Esophagus (tissue), 2 donors: ENCODE data around the gene SLC35F3. TPM values are rescaled to one million over a fixed set of nuclear protein-coding genes. Genes with fewer than 3 reads are reported as not detected.
"Not testable (repeated sequence)": the region's sequence is repeated elsewhere in the genome, so short reads cannot be mapped to it uniquely, and the experiment has no call there.

Experiments
- H3K27ac ChIP-seq, 2 donors: one replicate each; pipeline ENCODE4 v1.5.1; 2013; ENCODE audit warnings: low read depth in 2 of 2, mild to moderate bottlenecking in 2 of 2, inconsistent platforms in 1 of 2, low read length in 1 of 2, moderate library complexity in 1 of 2
- H3K27me3 ChIP-seq, 2 donors: one replicate each; pipeline ENCODE4 v1.6.1; 2013; ENCODE audit warnings: low read length in 2 of 2, control low read depth in 1 of 2, mild to moderate bottlenecking in 1 of 2; ENCODE audit not compliant: insufficient read depth in 2 of 2, control insufficient read depth in 1 of 2
- H3K36me3 ChIP-seq, 2 donors: one replicate each; pipeline ENCODE4 v1.6.1; 2013; ENCODE audit warnings: low read length in 1 of 2; ENCODE audit not compliant: control insufficient read depth in 2 of 2, insufficient read depth in 2 of 2
- H3K4me1 ChIP-seq, 2 donors: one replicate each; pipeline ENCODE4 v1.6.1; 2013; ENCODE audit warnings: low read length in 1 of 2; ENCODE audit not compliant: control insufficient read depth in 2 of 2, insufficient read depth in 2 of 2
- H3K4me3 ChIP-seq, 2 donors: one replicate each; pipeline ENCODE4 v1.5.1; 2013; ENCODE audit warnings: low read length in 2 of 2, mild to moderate bottlenecking in 2 of 2, low read depth in 1 of 2, moderate library complexity in 1 of 2
- H3K9me3 ChIP-seq, 2 donors: one replicate each; pipeline ENCODE4 v1.6.1; 2013; ENCODE audit warnings: mild to moderate bottlenecking in 2 of 2, low read depth in 1 of 2, low read length in 1 of 2, moderate library complexity in 1 of 2; ENCODE audit not compliant: control insufficient read depth in 2 of 2, insufficient read depth in 1 of 2
- WGBS, 2 donors: extraction: QIAGEN DNeasy Blood & Tissue Kit; methylation state at CpG; one replicate each; pipeline ENCODE4 v1.1.7; 2013; 5-methylcytosine and 5-hydroxymethylcytosine counted together
- polyA plus RNA-seq, 2 donors: library from polyadenylated mRNA; stranded (reverse); fragments of 200-250 nt; gene quantifications; one replicate each; pipeline ENCODE4 v1.2.3, GENCODE V29; 2013
- donor health status: healthy with polysubstance abuse.
- donor health status: Bipolar disorder and iron deficiency.

SLC35F3 gene
- polyA plus RNA-seq, 2 donors, result 0.24 to 0.69 TPM

GRCh38 chr1:234149217-234149616 lies 244.7 kb downstream of the SLC35F3 start:
- Histone ChIP-seq H3K4me1 (no peaks in the 10 kb centered on the region), H3K27me3 (peaks cover 0 to 4% of the 10 kb centered on the region in 2 donors), H3K36me3 (no peaks in the 10 kb centered on the region), H3K9me3 (peaks cover 0 to 5% of the 10 kb centered on the region in 2 donors), H3K27ac (no peak overlapping the region), H3K4me3 (no peak overlapping the region)
- WGBS, 2 donors, result 81 to 96% methylated on average over 3 of the region's 3 CpGs

GRCh38 chr1:234150892-234151291 lies 246.4 kb downstream of the SLC35F3 start:
- H3K4me3 ChIP-seq, result no peak overlapping the region
- H3K4me1 ChIP-seq, result no peaks in the 10 kb centered on the region
- WGBS, 2 donors, result 80 to 81% methylated on average over 2 of the region's 2 CpGs
- peaks cover 0 to 5% of the 10 kb centered on the region in 2 donors for H3K9me3 ChIP-seq
- no peak overlapping the region for H3K27ac ChIP-seq
- H3K27me3 ChIP-seq, result peaks cover 0 to 3% of the 10 kb centered on the region in 2 donors
- no peaks in the 10 kb centered on the region for H3K36me3 ChIP-seq

GRCh38 chr1:234152344-234152743 lies 247.9 kb downstream of the SLC35F3 start:
- H3K27me3 ChIP-seq, H3K27ac ChIP-seq, H3K36me3 ChIP-seq, H3K4me1 ChIP-seq, H3K9me3 ChIP-seq, H3K4me3 ChIP-seq: not testable (repeated sequence)
- WGBS, 2 donors, result 87 to 93% methylated on average over 4 of the region's 4 CpGs

- 37 to 44% methylated on average over 7 of the region's 7 CpGs for WGBS, 2 donors
These were observed 250.1 kb downstream of the SLC35F3 start for GRCh38 chr1:234154320-234155251.

GRCh38 chr1:234162661-234163060 lies 258.2 kb downstream of the SLC35F3 start:
- H3K27ac ChIP-seq, result no peak overlapping the region
- H3K27me3 ChIP-seq, result no peaks in the 10 kb centered on the region
- H3K9me3 ChIP-seq, result no peaks in the 10 kb centered on the region
- no peaks in the 10 kb centered on the region for H3K4me1 ChIP-seq
- H3K36me3 ChIP-seq, result no peaks in the 10 kb centered on the region
- H3K4me3 ChIP-seq, result no peak overlapping the region

More at GRCh38 chr1:234154320-234155251, 250.1 kb downstream of the SLC35F3 start:
- no peaks in the 10 kb centered on the region for H3K4me1 ChIP-seq
- no peaks in the 10 kb centered on the region for H3K36me3 ChIP-seq
- peaks cover 0 to 3% of the 10 kb centered on the region in 2 donors for H3K27me3 ChIP-seq
- no peaks in the 10 kb centered on the region for H3K9me3 ChIP-seq
- H3K4me3 ChIP-seq, result no peak overlapping the region
- H3K27ac ChIP-seq, result no peak overlapping the region

- Histone ChIP-seq H3K27me3 (no peaks in the 10 kb centered on the region), H3K4me3 (no peak overlapping the region)
- WGBS, 2 donors, result 45 to 51% methylated on average over 6 of the region's 6 CpGs
These were observed 258.9 kb downstream of the SLC35F3 start for GRCh38 chr1:234163267-234163919.

GRCh38 chr1:234164098-234164709 lies 259.7 kb downstream of the SLC35F3 start:
- Histone ChIP-seq H3K36me3 (no peaks in the 10 kb centered on the region), H3K4me1 (no peaks in the 10 kb centered on the region), H3K4me3 (no peak overlapping the region), H3K9me3 (no peaks in the 10 kb centered on the region), H3K27me3 (no peaks in the 10 kb centered on the region), H3K27ac (no peak overlapping the region)
- WGBS, 2 donors, result 60 to 62% methylated on average over 5 of the region's 5 CpGs

More at GRCh38 chr1:234163267-234163919, 258.9 kb downstream of the SLC35F3 start:
- no peak overlapping the region for H3K27ac ChIP-seq
- no peaks in the 10 kb centered on the region for H3K9me3 ChIP-seq
- no peaks in the 10 kb centered on the region for H3K4me1 ChIP-seq
- no peaks in the 10 kb centered on the region for H3K36me3 ChIP-seq

- no peaks in the 10 kb centered on the region for H3K4me1 ChIP-seq
- WGBS, 2 donors, result 74 to 75% methylated on average over 7 of the region's 7 CpGs
- no peak overlapping the region for H3K4me3 ChIP-seq
- H3K27me3 ChIP-seq, result no peaks in the 10 kb centered on the region
- H3K27ac ChIP-seq, result no peak overlapping the region
- H3K36me3 ChIP-seq, result no peaks in the 10 kb centered on the region
- no peaks in the 10 kb centered on the region for H3K9me3 ChIP-seq
These were observed 263.7 kb downstream of the SLC35F3 start for GRCh38 chr1:234168061-234168724.

GRCh38 chr1:234169161-234169849 lies 264.8 kb downstream of the SLC35F3 start:
- WGBS, 2 donors, result 82 to 84% methylated on average over 9 of the region's 9 CpGs
- H3K9me3 ChIP-seq, result no peaks in the 10 kb centered on the region
- no peak overlapping the region for H3K27ac ChIP-seq
- no peak overlapping the region for H3K4me3 ChIP-seq
- H3K4me1 ChIP-seq, result no peaks in the 10 kb centered on the region
- no peaks in the 10 kb centered on the region for H3K36me3 ChIP-seq
- no peaks in the 10 kb centered on the region for H3K27me3 ChIP-seq
